Measurements from ENCODE around the gene ATXN7L1. TPM values are rescaled to one million over a fixed set of nuclear protein-coding genes. Genes with fewer than 3 reads are reported as not detected.

The ATXN7L1 gene
- total and polyA plus RNA-seq, 4 donors, result 4.2 to 22.5 (median 8.5) TPM

DNA sequence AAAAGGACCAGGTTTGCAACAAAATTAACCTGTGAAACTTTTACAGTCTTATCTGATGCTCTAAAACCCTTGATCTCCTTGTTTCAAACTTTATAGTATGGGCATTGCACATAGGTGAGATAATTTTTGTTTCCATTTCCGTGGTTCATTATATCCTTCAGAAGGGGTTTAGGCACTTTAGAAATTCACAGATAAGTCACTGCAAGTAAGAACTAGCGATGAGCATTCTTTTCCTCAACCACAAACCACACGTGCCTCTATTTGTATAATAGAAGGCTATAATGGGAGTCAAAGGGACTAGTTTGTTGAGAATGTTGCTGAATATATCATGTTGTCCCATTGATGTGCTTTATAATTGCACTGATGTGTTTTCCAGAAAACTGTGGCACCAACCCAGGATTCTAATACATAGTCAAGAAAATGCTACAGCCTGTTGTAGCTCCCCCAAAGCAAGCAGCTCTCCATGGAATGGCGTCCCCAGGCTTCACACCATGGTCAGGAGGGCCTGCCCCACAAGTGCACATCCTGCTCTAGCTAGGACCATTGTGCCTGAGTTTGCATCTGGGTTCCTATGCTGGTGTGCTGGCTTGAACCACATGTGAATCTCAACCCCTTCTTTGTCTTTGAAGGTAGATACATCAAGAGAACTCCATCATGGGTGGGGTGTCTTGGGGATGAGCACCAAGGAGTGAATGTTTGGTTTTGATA, 14.0 kb upstream of the ATXN7L1 start:
- no peak overlapping the region for H3K9ac ChIP-seq (ENCODE audit: insufficient read depth in 1 of 2, low read length in 2 of 2)
- TF ChIP-seq CTCF (IDR thresholded peaks at IDR 0.05; ENCODE audit: control extremely low read depth, extremely low read depth), result no peak
- H3K27me3 ChIP-seq (ENCODE audit: control insufficient read depth in 3 of 3, insufficient read depth in 3 of 3, low read length in 2 of 3), result no peaks in the 10 kb centered on the region
- DNase-seq (no peak), ATAC-seq (ENCODE audit: insufficient read depth, low FRiP score) (no peak)
- WGBS, 2 donors, result 78 to 84% methylated on average over 4 of the region's 4 CpGs
- peaks cover 0 to 5% (median 0%) of the 10 kb centered on the region in 5 donors for H3K4me1 ChIP-seq (ENCODE audit: control insufficient read depth in 5 of 5, insufficient read depth in 5 of 5, low read length in 5 of 5)
- H3K9me3 ChIP-seq (ENCODE audit: control insufficient read depth in 4 of 4, insufficient read depth in 3 of 4, low read length in 3 of 4), result no peaks in the 10 kb centered on the region
- H3K36me3 ChIP-seq (ENCODE audit: control insufficient read depth in 4 of 4, insufficient read depth in 4 of 4, low read length in 4 of 4), result no peaks in the 10 kb centered on the region
- H3K27ac ChIP-seq (ENCODE audit: low read depth in 1 of 2, low read length in 1 of 2), result no peak overlapping the region
- H3K4me3 ChIP-seq, result no peak overlapping the region

DNA sequence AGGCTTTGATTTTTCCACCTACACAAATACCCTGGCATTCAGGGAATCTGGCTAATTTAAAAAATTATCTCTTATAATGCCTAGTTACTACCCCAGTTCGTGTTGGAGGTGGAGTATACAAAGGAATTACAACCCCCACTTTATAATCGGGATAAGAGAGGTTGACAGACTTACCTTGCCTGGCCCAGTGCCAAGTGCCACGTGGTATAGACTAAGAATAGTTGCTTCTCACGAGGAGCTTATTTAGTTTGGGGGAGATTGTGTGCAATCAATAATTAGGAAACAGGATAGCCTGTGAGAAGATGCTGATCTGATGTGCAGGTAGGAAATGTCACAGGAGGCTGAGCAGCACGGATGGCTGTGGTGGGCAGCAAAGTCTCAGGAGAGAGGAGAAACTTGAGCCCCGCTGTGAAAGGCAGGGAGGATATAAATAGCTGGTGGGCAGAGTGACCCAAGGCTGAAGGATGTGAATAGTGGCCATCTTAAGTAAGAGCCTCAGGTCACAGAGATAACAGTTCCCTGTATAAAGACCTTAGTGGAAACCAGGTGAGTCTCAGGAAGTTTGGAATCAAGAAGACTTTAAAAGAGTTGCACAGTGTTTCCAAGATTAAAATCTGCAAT, 11.3 kb upstream of the ATXN7L1 start:
- WGBS, 2 donors, result 51 to 62% methylated on average over 6 of the region's 6 CpGs

GRCh38 chr7:105886776-105887175, 10.4 kb upstream of the ATXN7L1 start:
- no peak overlapping the region for H3K4me3 ChIP-seq
- WGBS, 2 donors, result 78 to 93% methylated on average over 2 of the region's 2 CpGs
- no peak for TF ChIP-seq CTCF (IDR thresholded peaks at IDR 0.05; ENCODE audit: control extremely low read depth, extremely low read depth)
- H3K36me3 ChIP-seq (ENCODE audit: control insufficient read depth in 4 of 4, insufficient read depth in 4 of 4, low read length in 4 of 4), result no peaks in the 10 kb centered on the region
- peaks cover 0 to 10% (median 0%) of the 10 kb centered on the region in 5 donors for H3K4me1 ChIP-seq (ENCODE audit: control insufficient read depth in 5 of 5, insufficient read depth in 5 of 5, low read length in 5 of 5)
- no peak overlapping the region for H3K27ac ChIP-seq (ENCODE audit: low read depth in 1 of 2, low read length in 1 of 2)
- no peaks in the 10 kb centered on the region for H3K9me3 ChIP-seq (ENCODE audit: control insufficient read depth in 4 of 4, insufficient read depth in 3 of 4, low read length in 3 of 4)
- H3K9ac ChIP-seq (ENCODE audit: insufficient read depth in 1 of 2, low read length in 2 of 2), result no peak overlapping the region
- ATAC-seq (ENCODE audit: insufficient read depth, low FRiP score) (no peak), DNase-seq (no peak)
- no peaks in the 10 kb centered on the region for H3K27me3 ChIP-seq (ENCODE audit: control insufficient read depth in 3 of 3, insufficient read depth in 3 of 3, low read length in 2 of 3)

More for the DNA sequence above, 11.3 kb upstream of the ATXN7L1 start:
- no peak for ATAC-seq (ENCODE audit: insufficient read depth, low FRiP score)
- Histone ChIP-seq H3K27ac (ENCODE audit: low read depth in 1 of 2, low read length in 1 of 2) (no peak overlapping the region), H3K4me1 (ENCODE audit: control insufficient read depth in 5 of 5, insufficient read depth in 5 of 5, low read length in 5 of 5) (peaks cover 0 to 10% (median 0%) of the 10 kb centered on the region in 5 donors), H3K9ac (ENCODE audit: insufficient read depth in 1 of 2, low read length in 2 of 2) (no peak overlapping the region), H3K36me3 (ENCODE audit: control insufficient read depth in 4 of 4, insufficient read depth in 4 of 4, low read length in 4 of 4) (no peaks in the 10 kb centered on the region), H3K27me3 (ENCODE audit: control insufficient read depth in 3 of 3, insufficient read depth in 3 of 3, low read length in 2 of 3) (no peaks in the 10 kb centered on the region), H3K4me3 (no peak overlapping the region), H3K9me3 (ENCODE audit: control insufficient read depth in 4 of 4, insufficient read depth in 3 of 4, low read length in 3 of 4) (no peaks in the 10 kb centered on the region)
- DNase-seq, result peak in 1 of 3 donors; percentile 16
- no peak for TF ChIP-seq CTCF (IDR thresholded peaks at IDR 0.05; ENCODE audit: control extremely low read depth, extremely low read depth)

All from lung (tissue), 12 donors.